Heart left ventricle (tissue), 13 donors: Measurements from ENCODE around the gene DCPS.

Source experiments
- POLR2A ChIP-seq, 2 donors: fragments of 450-650 bp; IDR thresholded peaks; one replicate each; pipeline ENCODE4 v1.6.1; 2017; ENCODE audit warnings: antibody characterized with exemption in 2 of 2, mild to moderate bottlenecking in 2 of 2, moderate library complexity in 2 of 2
- TF ChIP-seq, protein P1 (sequence below), 12 donors: fragments of 200-600 bp; sonication (generic) in 4 of 12; IDR thresholded peaks; one replicate each; pipeline versions ENCODE4 v1.5.0 to v1.8.0; 2018 to 2022; ENCODE audit warnings: antibody characterized with exemption in 12 of 12, mild to moderate bottlenecking in 5 of 12
- donor health status: ischemic (EF 13 %, LVEDD 7.1; RV severe dilation, severe dysfunction).
- donor health status: DM: no; HTN: yes; CAD: no.
- donor health status: DM: no; HTN: no; CAD: no.
- donor health status: ischemic (EF 25% LVEDD 6.9; RV normal size, moderate dysfunction).
- donor health status: ischemic (EF 25% LVEDD 5.7; RV mildly dilated, moderate dysfunction).
- donor health status: ischemic (EF 35%, LVEDD 5.7; RV mildly dilated, moderate dysfunction).
- donor health status: nonischemic (EF 11% LVEDD 7.7; RV severe dilation, severe dysfunction).
- donor health status: DM: yes; HTN: yes; CAD: no.
- donor health status: PGD.
- donor health status: ischemic (EF 29% LVEDD 5.4; RV normal size, mild dysfunction).
- donor health status: nonischemic (EF 23%, LVEDD 6.1; RV moderate dilation, normal function).

- TF ChIP-seq POLR2A (IDR thresholded peaks at IDR 0.05) = no peak
- TF ChIP-seq, protein P1, sequence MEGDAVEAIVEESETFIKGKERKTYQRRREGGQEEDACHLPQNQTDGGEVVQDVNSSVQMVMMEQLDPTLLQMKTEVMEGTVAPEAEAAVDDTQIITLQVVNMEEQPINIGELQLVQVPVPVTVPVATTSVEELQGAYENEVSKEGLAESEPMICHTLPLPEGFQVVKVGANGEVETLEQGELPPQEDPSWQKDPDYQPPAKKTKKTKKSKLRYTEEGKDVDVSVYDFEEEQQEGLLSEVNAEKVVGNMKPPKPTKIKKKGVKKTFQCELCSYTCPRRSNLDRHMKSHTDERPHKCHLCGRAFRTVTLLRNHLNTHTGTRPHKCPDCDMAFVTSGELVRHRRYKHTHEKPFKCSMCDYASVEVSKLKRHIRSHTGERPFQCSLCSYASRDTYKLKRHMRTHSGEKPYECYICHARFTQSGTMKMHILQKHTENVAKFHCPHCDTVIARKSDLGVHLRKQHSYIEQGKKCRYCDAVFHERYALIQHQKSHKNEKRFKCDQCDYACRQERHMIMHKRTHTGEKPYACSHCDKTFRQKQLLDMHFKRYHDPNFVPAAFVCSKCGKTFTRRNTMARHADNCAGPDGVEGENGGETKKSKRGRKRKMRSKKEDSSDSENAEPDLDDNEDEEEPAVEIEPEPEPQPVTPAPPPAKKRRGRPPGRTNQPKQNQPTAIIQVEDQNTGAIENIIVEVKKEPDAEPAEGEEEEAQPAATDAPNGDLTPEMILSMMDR (IDR thresholded peaks at IDR 0.05) = no peak
Observed at GRCh38 chr11:126345283-126345682, 41.4 kb downstream of the DCPS start.
